Measurements from ENCODE around the gene TBXT. TPM values are rescaled to one million over a fixed set of nuclear protein-coding genes. Genes with fewer than 3 reads are reported as not detected.

Gene TBXT
- total and polyA plus RNA-seq, 2 of the 13 experiments (the other 11 are each of a cell fraction or from before 2014, with no cell fraction given) = not detected

GRCh38 chr6:166204852-166205650, 37.4 kb upstream of the TBXT start:
- H4K20me1 ChIP-seq (ENCODE audit: insufficient read depth, low read length) = no peaks in the 10 kb centered on the region
- intact Hi-C loops (cut with micrococcal nuclease; ENCODE audit: unreplicated experiment) (no loop called here), in situ Hi-C loops (cut with HindIII; ENCODE audit: extremely low pct_ligation_motif_present, low pct_unique_long_range_greater_than_20kb) (no loop called here)
- H3K27me3 ChIP-seq (ENCODE audit: control insufficient read depth in 1 of 2, insufficient read depth in 2 of 2, low read length in 2 of 2) = peaks cover 2 to 76% of the 10 kb centered on the region in 2 experiments
- H3K9ac ChIP-seq (ENCODE audit: insufficient read depth, low read depth, low read length) = no peak overlapping the region
- no peak overlapping the region for H3K4me2 ChIP-seq (ENCODE audit: low read depth, low read length)
- no peaks in the 10 kb centered on the region for H3K9me3 ChIP-seq (ENCODE audit: low read length)
- no TSS peak for BruUV-seq (replicated peaks)
- H3K4me1 ChIP-seq (ENCODE audit: insufficient read depth, low read length) = no peaks in the 10 kb centered on the region
- no peak overlapping the region for H2AFZ ChIP-seq (ENCODE audit: low read length)
- no peaks in the 10 kb centered on the region for H3K79me2 ChIP-seq (ENCODE audit: insufficient read depth, low read length)
- ChIA-PET POLR2A (no interaction called here), CTCF (ENCODE audit: low intra/inter-chr PET ratio, low total read pairs) (no interaction called here)
- FAIRE-seq = no peak
- TF ChIP-seq PREB (CRISPR knock-in tag; IDR thresholded peaks at IDR 0.05) = no peak
- no peak for TF ChIP-seq ATF7-NPFF (CRISPR knock-in tag; IDR thresholded peaks at IDR 0.05; ENCODE audit: low read depth)
- no peak for TF ChIP-seq REST (IDR thresholded peaks at IDR 0.05; ENCODE audit: borderline replicate concordance in 1 of 2, low read depth in 1 of 2, low read length in 2 of 2)
- no peak for TF ChIP-seq HNRNPK (IDR thresholded peaks at IDR 0.05; ENCODE audit: low read depth, low read length, poor library complexity, severe bottlenecking)
- TF ChIP-seq ZNF724P (CRISPR knock-in tag; IDR thresholded peaks at IDR 0.05; ENCODE audit: borderline replicate concordance) = no peak
- no peak for TF ChIP-seq ZNF264 (CRISPR knock-in tag; IDR thresholded peaks at IDR 0.05)
- no peak for TF ChIP-seq ZNF672 (CRISPR knock-in tag; IDR thresholded peaks at IDR 0.05)
- no peak for TF ChIP-seq SALL1 (CRISPR knock-in tag; IDR thresholded peaks at IDR 0.05)
- no peak for TF ChIP-seq RXRA (CRISPR knock-in tag; IDR thresholded peaks at IDR 0.05)
- H3K27ac ChIP-seq (ENCODE audit: extremely low read length, insufficient read depth, low read length) = no peak overlapping the region
- 39% methylated on average over 16 of the region's 17 CpGs for WGBS (ENCODE audit: low lambda C conversion rate)
- DNase-seq (ENCODE audit: low spot score) = no peak
- H3K4me3 ChIP-seq (replicated peaks in 1 of 3; ENCODE audit: insufficient read depth in 1 of 3, low read depth in 2 of 3, low read length in 3 of 3) = no peak overlapping the region
- no peaks in the 10 kb centered on the region for H3K36me3 ChIP-seq (replicated peaks in 1 of 2; ENCODE audit: control insufficient read depth in 1 of 2, insufficient read depth in 2 of 2, low read length in 2 of 2)
- peak; percentile 73 for ATAC-seq
